ENCODE data around the gene LDLR. TPM values are rescaled to one million over a fixed set of nuclear protein-coding genes. Genes with fewer than 3 reads are reported as not detected.
"Not testable (repeated sequence)": the region's sequence is repeated elsewhere in the genome, so short reads cannot be mapped to it uniquely, and the experiment has no call there.

LDLR gene
- total and polyA plus RNA-seq, 2 donors from 2014 or later: 17.6 to 42.4 TPM

DNA sequence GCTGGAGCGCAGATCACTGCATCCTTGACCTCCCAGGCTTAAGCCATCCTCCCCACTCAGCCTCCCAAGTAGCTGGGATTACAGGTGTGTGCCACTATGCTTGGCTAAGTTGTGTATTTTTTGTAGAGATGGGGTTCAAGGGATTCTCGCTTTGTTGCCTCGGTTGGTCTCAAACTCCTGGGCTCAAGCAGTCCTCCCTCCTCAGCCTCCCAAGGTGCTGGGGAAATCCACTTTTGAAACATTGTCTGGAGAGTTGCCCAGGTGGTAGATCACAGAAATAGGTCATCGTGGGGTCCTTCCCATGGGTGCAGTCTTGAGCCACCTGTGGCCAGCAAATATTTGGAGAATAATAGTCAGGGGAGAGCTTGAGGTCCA, 5.2 kb downstream of the LDLR start:
- FAIRE-seq: no peak
- TF ChIP-seq, protein P1, sequence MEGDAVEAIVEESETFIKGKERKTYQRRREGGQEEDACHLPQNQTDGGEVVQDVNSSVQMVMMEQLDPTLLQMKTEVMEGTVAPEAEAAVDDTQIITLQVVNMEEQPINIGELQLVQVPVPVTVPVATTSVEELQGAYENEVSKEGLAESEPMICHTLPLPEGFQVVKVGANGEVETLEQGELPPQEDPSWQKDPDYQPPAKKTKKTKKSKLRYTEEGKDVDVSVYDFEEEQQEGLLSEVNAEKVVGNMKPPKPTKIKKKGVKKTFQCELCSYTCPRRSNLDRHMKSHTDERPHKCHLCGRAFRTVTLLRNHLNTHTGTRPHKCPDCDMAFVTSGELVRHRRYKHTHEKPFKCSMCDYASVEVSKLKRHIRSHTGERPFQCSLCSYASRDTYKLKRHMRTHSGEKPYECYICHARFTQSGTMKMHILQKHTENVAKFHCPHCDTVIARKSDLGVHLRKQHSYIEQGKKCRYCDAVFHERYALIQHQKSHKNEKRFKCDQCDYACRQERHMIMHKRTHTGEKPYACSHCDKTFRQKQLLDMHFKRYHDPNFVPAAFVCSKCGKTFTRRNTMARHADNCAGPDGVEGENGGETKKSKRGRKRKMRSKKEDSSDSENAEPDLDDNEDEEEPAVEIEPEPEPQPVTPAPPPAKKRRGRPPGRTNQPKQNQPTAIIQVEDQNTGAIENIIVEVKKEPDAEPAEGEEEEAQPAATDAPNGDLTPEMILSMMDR (IDR thresholded peaks at IDR 0.05; ENCODE audit: borderline replicate concordance, extremely low read depth, insufficient read depth): no peak
- no peaks in the 10 kb centered on the region for H3K27me3 ChIP-seq (ENCODE audit: control insufficient read depth, insufficient read depth, low read length)
- H3K4me1 ChIP-seq (ENCODE audit: control insufficient read depth in 2 of 3, insufficient read depth in 2 of 3, low read depth in 1 of 3, low read length in 3 of 3): peaks cover 5 to 13% (median 11%) of the 10 kb centered on the region in 3 donors
- no peaks in the 10 kb centered on the region for H3K36me3 ChIP-seq (ENCODE audit: control insufficient read depth in 2 of 3, insufficient read depth in 3 of 3, low read length in 3 of 3)
- intact Hi-C loops (cut with DNase I): no loop called here
- H3K27ac ChIP-seq (ENCODE audit: low read depth in 2 of 2, low read length in 2 of 2): peak overlapping the region; percentile 79 to 82
- H3K4me3 ChIP-seq (ENCODE audit: low read length in 3 of 3): peak overlapping the region in 1 of 3 donors; percentile 29
- no peak for DNase-seq
- peak overlapping the region in 2 of 3 donors; percentile 5 to 66 for H3K9ac ChIP-seq (ENCODE audit: low read length in 3 of 3)
- H3K9me3 ChIP-seq (ENCODE audit: control insufficient read depth in 2 of 3, insufficient read depth in 1 of 3, low read length in 3 of 3): no peaks in the 10 kb centered on the region

DNA sequence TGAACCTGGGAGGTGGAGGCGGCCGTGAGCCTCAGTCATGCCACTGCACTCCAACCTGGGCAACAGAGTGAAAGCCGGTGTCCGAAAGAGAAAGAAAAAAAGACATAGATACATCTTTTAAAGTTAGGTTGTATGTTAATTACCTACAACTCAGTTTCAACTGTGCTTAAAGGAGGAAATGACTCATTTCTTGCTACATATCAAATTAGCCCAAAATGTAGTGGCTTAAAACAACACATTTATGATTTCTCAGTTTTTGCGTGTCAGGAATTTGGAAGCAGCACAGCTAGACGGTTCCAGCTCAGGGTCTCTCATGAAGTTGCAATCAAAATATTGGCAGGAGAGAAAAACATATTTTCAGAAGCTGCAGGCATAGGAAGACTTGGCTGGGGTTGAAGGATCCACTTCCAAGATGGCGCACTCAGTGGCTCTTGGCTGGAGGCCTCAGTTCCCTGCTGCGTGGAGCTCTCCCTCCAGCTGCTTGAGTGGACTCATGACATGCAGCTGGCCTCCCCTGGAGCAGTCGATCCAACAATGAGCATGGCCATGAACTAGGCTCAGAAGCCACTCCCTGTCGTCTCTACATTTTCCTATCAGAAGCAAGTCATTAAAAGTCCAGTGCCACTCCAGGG, 7.1 kb downstream of the LDLR start:
- no peak for FAIRE-seq
- peaks cover 0 to 2% (median 0%) of the 10 kb centered on the region in 3 donors for H3K36me3 ChIP-seq (ENCODE audit: control insufficient read depth in 2 of 3, insufficient read depth in 3 of 3, low read length in 3 of 3)

DNA sequence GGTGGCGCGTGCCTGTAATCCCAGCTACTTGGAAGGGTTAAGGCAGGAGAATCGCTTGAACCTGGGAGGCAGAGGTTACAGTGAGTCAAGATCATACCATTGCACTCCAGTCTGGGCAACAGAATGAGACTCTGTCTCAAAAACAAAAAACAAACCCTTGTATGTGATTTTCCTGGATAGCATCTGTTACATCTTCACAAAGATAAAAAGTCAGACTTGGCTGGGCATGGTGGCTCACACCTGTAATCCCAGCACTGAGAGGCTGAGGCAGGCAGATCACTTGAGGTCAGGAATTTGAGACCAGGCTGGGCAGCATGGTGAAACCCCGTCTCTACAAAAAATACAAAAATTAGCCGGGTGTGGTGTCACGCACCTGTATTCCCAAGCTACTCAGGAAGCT, 8.1 kb downstream of the LDLR start:
- H3K9ac ChIP-seq (ENCODE audit: low read length in 3 of 3); H3K4me1 ChIP-seq (ENCODE audit: control insufficient read depth in 2 of 3, insufficient read depth in 2 of 3, low read depth in 1 of 3, low read length in 3 of 3); FAIRE-seq; H3K4me3 ChIP-seq (ENCODE audit: low read length in 3 of 3); H3K9me3 ChIP-seq (ENCODE audit: control insufficient read depth in 2 of 3, insufficient read depth in 1 of 3, low read length in 3 of 3); DNase-seq; intact Hi-C loops (cut with DNase I); H3K27me3 ChIP-seq (ENCODE audit: control insufficient read depth, insufficient read depth, low read length); H3K27ac ChIP-seq (ENCODE audit: low read depth in 2 of 2, low read length in 2 of 2); H3K36me3 ChIP-seq (ENCODE audit: control insufficient read depth in 2 of 3, insufficient read depth in 3 of 3, low read length in 3 of 3): not testable (repeated sequence)

More for the DNA sequence above, 7.1 kb downstream of the LDLR start:
- TF ChIP-seq, protein P1 (IDR thresholded peaks at IDR 0.05; ENCODE audit: borderline replicate concordance, extremely low read depth, insufficient read depth): no peak
- intact Hi-C loops (cut with DNase I): no loop called here
- no peaks in the 10 kb centered on the region for H3K9me3 ChIP-seq (ENCODE audit: control insufficient read depth in 2 of 3, insufficient read depth in 1 of 3, low read length in 3 of 3)
- H3K27me3 ChIP-seq (ENCODE audit: control insufficient read depth, insufficient read depth, low read length): no peaks in the 10 kb centered on the region
- no peak overlapping the region for H3K9ac ChIP-seq (ENCODE audit: low read length in 3 of 3)
- H3K27ac ChIP-seq (ENCODE audit: low read depth in 2 of 2, low read length in 2 of 2): peak overlapping the region; percentile 33 to 82
- DNase-seq: no peak
- no peak overlapping the region for H3K4me3 ChIP-seq (ENCODE audit: low read length in 3 of 3)
- peaks cover 3 to 13% (median 5%) of the 10 kb centered on the region in 3 donors for H3K4me1 ChIP-seq (ENCODE audit: control insufficient read depth in 2 of 3, insufficient read depth in 2 of 3, low read depth in 1 of 3, low read length in 3 of 3)

DNA sequence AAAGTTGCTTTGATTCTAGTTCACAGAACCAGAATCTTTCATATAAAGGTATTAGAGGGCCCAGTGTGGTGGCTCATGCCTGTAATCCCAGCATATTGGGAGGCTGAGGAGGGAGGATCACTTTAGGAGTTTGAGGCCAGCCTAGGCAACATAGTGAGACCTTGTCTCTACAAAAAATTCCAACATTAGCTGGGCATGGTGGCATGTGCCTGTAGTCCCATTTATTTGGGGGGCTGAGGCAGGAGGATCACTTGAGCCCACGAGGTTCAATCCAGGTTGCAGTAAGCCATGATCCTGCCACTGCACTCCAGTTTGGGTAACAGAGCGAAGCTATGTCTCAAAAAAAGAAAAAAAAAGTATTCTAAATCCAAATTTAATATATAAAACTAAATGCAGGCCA, 9.1 kb downstream of the LDLR start:
- no peaks in the 10 kb centered on the region for H3K27me3 ChIP-seq (ENCODE audit: control insufficient read depth, insufficient read depth, low read length)
- FAIRE-seq (no peak), DNase-seq (no peak)
- H3K9me3 ChIP-seq (ENCODE audit: control insufficient read depth in 2 of 3, insufficient read depth in 1 of 3, low read length in 3 of 3): no peaks in the 10 kb centered on the region
- no peak overlapping the region for H3K9ac ChIP-seq (ENCODE audit: low read length in 3 of 3)
- no peak overlapping the region for H3K4me3 ChIP-seq (ENCODE audit: low read length in 3 of 3)
- TF ChIP-seq, protein P1 (IDR thresholded peaks at IDR 0.05; ENCODE audit: borderline replicate concordance, extremely low read depth, insufficient read depth): no peak
- H3K4me1 ChIP-seq (ENCODE audit: control insufficient read depth in 2 of 3, insufficient read depth in 2 of 3, low read depth in 1 of 3, low read length in 3 of 3): peaks cover 0 to 10% (median 5%) of the 10 kb centered on the region in 3 donors
- no peak overlapping the region for H3K27ac ChIP-seq (ENCODE audit: low read depth in 2 of 2, low read length in 2 of 2)
- intact Hi-C loops (cut with DNase I): no loop called here
- H3K36me3 ChIP-seq (ENCODE audit: control insufficient read depth in 2 of 3, insufficient read depth in 3 of 3, low read length in 3 of 3): peaks cover 0 to 5% (median 0%) of the 10 kb centered on the region in 3 donors
